HepG2 (cell line): Measurements from ENCODE around the gene ATG4B. TPM values are rescaled to one million over a fixed set of nuclear protein-coding genes. Genes with fewer than 3 reads are reported as not detected.
A peak's percentile ranks its signal among the peaks of the same experiment; 100 is the strongest.

ENCODE experiments used
- ATAC-seq: fragments of 200-7000 bp; cut with Tn5 transposase; 3 replicates; pipeline ENCODE4 v1.9.1; 2020; ENCODE audit warnings: mild to moderate bottlenecking, moderate library complexity
- BruUV-seq: library from RNA; stranded (reverse); fragments of 400-500 nt; replicated peaks from 2 replicates; lab custom pipeline; 2021; lab: Mats Ljungman, UMichigan
- CTCF ChIA-PET: fragments of 300-600 bp; formaldehyde crosslinking; extraction: SDS; loops from one replicate; lab custom pipeline; 2021; ENCODE audit warnings: low total read pairs, inconsistent platforms, low intra/inter-chr PET ratio; lab: Yijun Ruan, JAX
- POLR2A ChIA-PET: fragments of 350-600 bp; sonication (Branson Sonifier 250); formaldehyde crosslinking; loops from one replicate; lab custom pipeline; 2020; ENCODE audit warnings: antibody characterized with exemption, inconsistent platforms; lab: Yijun Ruan, JAX
- DNase-seq: peaks from one replicate; pipeline ENCODE4 v3.0.0-alpha.2; 2015; ENCODE audit warnings: low spot score
- FAIRE-seq: peaks from 3 replicates; lab custom pipeline; 2011; peaks lifted over from hg19 to GRCh38; lab: Jason Lieb, UNC
- H2AFZ ChIP-seq: one replicate; pipeline ENCODE4 v1.6.1; 2011; ENCODE audit warnings: low read length, inconsistent platforms
- H3K27ac ChIP-seq: fragments of 300-600 bp; 3 replicates; pipeline ENCODE4 v1.8.0; 2011; ENCODE audit warnings: mixed run types, mild to moderate bottlenecking, mixed read lengths, low read length, inconsistent platforms; ENCODE audit not compliant: insufficient read depth; ENCODE audit errors: extremely low read length
- H3K27me3 ChIP-seq, 2 experiments: fragments of 200-600 bp in 1 of 2; 2 replicates in 1 of 2; 3 replicates in 1 of 2; pipeline versions ENCODE4 v1.6.0 to v1.8.0; 2011; ENCODE audit warnings: low read length in 2 of 2, mild to moderate bottlenecking in 2 of 2, moderate library complexity in 2 of 2, inconsistent platforms in 1 of 2; ENCODE audit not compliant: insufficient read depth in 2 of 2, control insufficient read depth in 1 of 2
- H3K36me3 ChIP-seq, 2 experiments: fragments of 200-600 bp in 1 of 2; replicated peaks in 1 of 2; 2 replicates in 1 of 2; 3 replicates in 1 of 2; pipeline versions ENCODE4 v1.5.1 to v1.8.0; 2011; ENCODE audit warnings: low read length in 2 of 2, inconsistent platforms in 1 of 2; ENCODE audit not compliant: insufficient read depth in 2 of 2, control insufficient read depth in 1 of 2
- H3K4me1 ChIP-seq: 2 replicates; pipeline ENCODE4 v1.5.1; 2012; ENCODE audit warnings: low read length, inconsistent platforms; ENCODE audit not compliant: insufficient read depth
- H3K4me2 ChIP-seq: 2 replicates; pipeline ENCODE4 v1.6.0; 2011; ENCODE audit warnings: low read depth, low read length, inconsistent platforms
- H3K4me3 ChIP-seq, 3 experiments: fragments of 200-600 bp in 1 of 3; sonication (generic), shearing (Covaris generic) in 1 of 3; replicated peaks in 1 of 3; 2 replicates each; pipeline ENCODE4 v1.5.1; 2011 to 2016; ENCODE audit warnings: low read length in 3 of 3, inconsistent platforms in 2 of 3, low read depth in 2 of 3, mild to moderate bottlenecking in 2 of 3, control low read depth in 1 of 3, mixed read lengths in 1 of 3; ENCODE audit not compliant: insufficient read depth in 1 of 3
- H3K79me2 ChIP-seq: one replicate; pipeline ENCODE4 v1.6.1; 2011; ENCODE audit warnings: low read length, inconsistent platforms; ENCODE audit not compliant: insufficient read depth
- H3K9ac ChIP-seq: 2 replicates; pipeline ENCODE4 v1.6.0; 2011; ENCODE audit warnings: mild to moderate bottlenecking, low read depth, low read length, inconsistent platforms; ENCODE audit not compliant: insufficient read depth
- H3K9me3 ChIP-seq: 2 replicates; pipeline ENCODE4 v1.5.1; 2012; ENCODE audit warnings: mild to moderate bottlenecking, low read length
- H4K20me1 ChIP-seq: 2 replicates; pipeline ENCODE4 v1.6.0; 2011; ENCODE audit warnings: inconsistent platforms, mild to moderate bottlenecking, low read length, moderate library complexity; ENCODE audit not compliant: insufficient read depth
- ADNP ChIP-seq: sonication (generic); formaldehyde crosslinking; IDR thresholded peaks from 2 replicates; pipeline ENCODE4 v1.4.0; 2020; ENCODE audit warnings: missing genetic modification reagents
- NFYC ChIP-seq: IDR thresholded peaks from 2 replicates; pipeline ENCODE4 v1.6.1; 2016; ENCODE audit warnings: missing genetic modification reagents, missing compliant biosample characterization
- TMF1 ChIP-seq: sonication (generic); formaldehyde crosslinking; IDR thresholded peaks from 2 replicates; pipeline ENCODE4 v1.8.1; 2022; ENCODE audit warnings: low read depth, missing genetic modification reagents
- ZMYM3 ChIP-seq: sonication (generic); formaldehyde crosslinking; IDR thresholded peaks from 2 replicates; pipeline ENCODE4 v1.5.1; 2020; ENCODE audit warnings: mild to moderate bottlenecking, missing genetic modification reagents
- ZNF335 ChIP-seq: sonication (generic); formaldehyde crosslinking; IDR thresholded peaks from 2 replicates; pipeline ENCODE4 v1.4.0; 2020; ENCODE audit warnings: missing genetic modification reagents
- ZNF501 ChIP-seq: sonication (generic); formaldehyde crosslinking; IDR thresholded peaks from 2 replicates; pipeline ENCODE4 v1.5.1; 2020; ENCODE audit warnings: mild to moderate bottlenecking, moderate library complexity, missing genetic modification reagents
- WGBS: methylation state at CpG from one replicate; pipeline ENCODE4 v1.1.6; 2017; ENCODE audit warnings: low lambda C conversion rate; 5-methylcytosine and 5-hydroxymethylcytosine counted together
- in situ Hi-C: cut with HindIII; loops from 2 replicates; pipeline ENCODE4 v1.10.0; 2017; ENCODE audit warnings: low pct_unique_long_range_greater_than_20kb; ENCODE audit not compliant: extremely low pct_ligation_motif_present
- intact Hi-C: fragments of 100-400 bp; cut with micrococcal nuclease; formaldehyde crosslinking; loops from one replicate; pipeline ENCODE4 v1.10.0; 2022; ENCODE audit not compliant: unreplicated experiment
- polyA plus RNA-seq, 8 experiments: library from polyadenylated mRNA; depleted of rRNA in 3 of 8; stranded (reverse) in 7 of 8; unstranded in 1 of 8; fragments of >200 nt; fragmentation: Illumina TruSeq in 4 of 8; extraction: Trizol in 4 of 8; gene quantifications; 2 replicates each; pipeline versions ENCODE4 v1.2.1 to v1.2.3, GENCODE V29; 2011 to 2016; ENCODE audit warnings: low read depth in 4 of 8, missing spikeins in 1 of 8, mixed read lengths in 1 of 8; ENCODE audit not compliant: insufficient read depth in 1 of 8
- total RNA-seq, 5 experiments: library from RNA; depleted of rRNA; stranded (reverse); fragments of >200 nt; fragmentation: Illumina TruSeq; extraction: Trizol; gene quantifications; 2 replicates each; pipeline ENCODE4 v1.2.3, GENCODE V29; 2016; ENCODE audit warnings: low read depth in 1 of 5
- TF ChIP-seq, protein P1 (sequence below): sonication (generic); formaldehyde crosslinking; IDR thresholded peaks from 2 replicates; pipeline ENCODE4 v1.8.1; 2023; ENCODE audit warnings: mild to moderate bottlenecking, missing genetic modification reagents, borderline replicate concordance

ATG4B gene
- total and polyA plus RNA-seq, 2 of the 13 experiments (the other 11 are each of a cell fraction or from before 2014, with no cell fraction given) = 95.5 to 239 TPM

GRCh38 chr2:241645915-241646645 is 8.6 kb downstream of the ATG4B start (continued):
- TF ChIP-seq ADNP (CRISPR knock-in tag) = no peak
- TF ChIP-seq TMF1 (CRISPR knock-in tag) = 0 out of 2 replicates have a peak, but pooled peaks have one; percentile 23
- TF ChIP-seq, protein P1, sequence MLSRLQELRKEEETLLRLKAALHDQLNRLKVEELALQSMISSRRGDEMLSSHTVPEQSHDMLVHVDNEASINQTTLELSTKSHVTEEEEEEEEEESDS (CRISPR knock-in tag) = no peak
- no peak for TF ChIP-seq ZMYM3 (CRISPR knock-in tag)

- intact Hi-C loops (loop anchor here (5.0 kb wide), 2 partner anchors 39 to 101 kb away; partner anchors contain the start of gene DTYMK), in situ Hi-C loops (loop anchor here (25.0 kb wide), 1 partner anchor 786 kb away; the partner anchor contains the start of gene AGXT)
- H3K9ac ChIP-seq = no peak overlapping the region
- ATAC-seq = no peak
- 93% methylated on average over 6 of the region's 6 CpGs for WGBS
- H3K27ac ChIP-seq = no peak overlapping the region
- H3K9me3 ChIP-seq = no peaks in the 10 kb centered on the region
- H3K4me2 ChIP-seq = no peak overlapping the region
- H2AFZ ChIP-seq = no peak overlapping the region
- ChIA-PET CTCF (no interaction called here), POLR2A (interaction anchor here (1.0 to 1.2 kb wide), 2 partner anchors 38 to 53 kb away, joined by 3 read pairs; partner anchors contain the start of gene DTYMK)
- H3K27me3 ChIP-seq = no peaks in the 10 kb centered on the region
- H3K4me3 ChIP-seq = no peak overlapping the region
- BruUV-seq = no TSS peak
- peaks cover 7 to 29% of the 10 kb centered on the region in 2 experiments for H3K36me3 ChIP-seq
- TF ChIP-seq ZNF335 = no peak
- no peak for TF ChIP-seq NFYC (CRISPR knock-in tag)
- TF ChIP-seq ZNF501 (CRISPR knock-in tag) = 0 out of 2 replicates have a peak, but pooled peaks have one; percentile 5
- peaks cover 90% of the 10 kb centered on the region for H3K79me2 ChIP-seq
- FAIRE-seq = no peak
- 0 out of 2 replicates have a peak, but pooled peaks cover 4% of the 10 kb centered on the region for H4K20me1 ChIP-seq
- H3K4me1 ChIP-seq = peaks cover 80% of the 10 kb centered on the region
- DNase-seq = no peak
Observed at GRCh38 chr2:241648453-241648852, 11.0 kb downstream of the ATG4B start.
